NB4 (cell line): Measurements from ENCODE around the gene TMEM231.

ENCODE experiments used
- MYC ChIP-seq: IDR thresholded peaks from 2 replicates; pipeline ENCODE4 v1.6.1; 2011; ENCODE audit warnings: low read depth, low read length
- POLR2A ChIP-seq: IDR thresholded peaks from 2 replicates; pipeline ENCODE4 v1.6.1; 2011; ENCODE audit warnings: mild to moderate bottlenecking; ENCODE audit not compliant: insufficient read length; ENCODE audit errors: extremely low read depth
- TF ChIP-seq, protein P1 (sequence below): IDR thresholded peaks from one replicate; pipeline ENCODE4 v1.5.1; 2012; ENCODE audit warnings: low read depth, low read length
- TF ChIP-seq, protein P2 (sequence below): IDR thresholded peaks from 2 replicates; pipeline ENCODE4 v1.6.1; 2011; ENCODE audit warnings: low read depth, low read length

DNA sequence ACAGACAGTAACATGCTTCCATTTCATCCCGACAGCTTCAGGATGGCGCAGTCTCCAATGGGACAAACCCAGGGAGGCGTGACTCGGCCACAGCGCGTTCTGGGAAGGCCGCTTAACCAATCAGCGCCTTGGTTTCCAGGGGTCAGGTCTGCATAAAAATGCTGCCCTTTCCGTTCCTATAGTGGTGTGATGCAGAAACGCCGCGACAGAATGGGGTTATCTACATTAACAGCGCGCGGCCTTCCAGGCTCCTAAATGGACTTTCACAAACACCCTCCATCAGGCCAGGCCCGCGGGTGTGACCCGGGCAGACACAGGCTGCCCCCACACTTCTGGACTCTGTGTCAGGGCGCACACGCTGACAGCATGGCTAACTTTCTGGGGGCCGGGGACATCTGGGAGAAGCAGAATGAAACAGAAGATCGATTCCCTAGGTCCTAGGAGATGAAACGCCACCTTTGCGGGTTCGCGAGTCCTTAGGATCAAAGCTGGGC lies 792 bp downstream of the TMEM231 start:
- TF ChIP-seq POLR2A, result peak; percentile 38
- TF ChIP-seq, protein P1, sequence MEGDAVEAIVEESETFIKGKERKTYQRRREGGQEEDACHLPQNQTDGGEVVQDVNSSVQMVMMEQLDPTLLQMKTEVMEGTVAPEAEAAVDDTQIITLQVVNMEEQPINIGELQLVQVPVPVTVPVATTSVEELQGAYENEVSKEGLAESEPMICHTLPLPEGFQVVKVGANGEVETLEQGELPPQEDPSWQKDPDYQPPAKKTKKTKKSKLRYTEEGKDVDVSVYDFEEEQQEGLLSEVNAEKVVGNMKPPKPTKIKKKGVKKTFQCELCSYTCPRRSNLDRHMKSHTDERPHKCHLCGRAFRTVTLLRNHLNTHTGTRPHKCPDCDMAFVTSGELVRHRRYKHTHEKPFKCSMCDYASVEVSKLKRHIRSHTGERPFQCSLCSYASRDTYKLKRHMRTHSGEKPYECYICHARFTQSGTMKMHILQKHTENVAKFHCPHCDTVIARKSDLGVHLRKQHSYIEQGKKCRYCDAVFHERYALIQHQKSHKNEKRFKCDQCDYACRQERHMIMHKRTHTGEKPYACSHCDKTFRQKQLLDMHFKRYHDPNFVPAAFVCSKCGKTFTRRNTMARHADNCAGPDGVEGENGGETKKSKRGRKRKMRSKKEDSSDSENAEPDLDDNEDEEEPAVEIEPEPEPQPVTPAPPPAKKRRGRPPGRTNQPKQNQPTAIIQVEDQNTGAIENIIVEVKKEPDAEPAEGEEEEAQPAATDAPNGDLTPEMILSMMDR, result no peak
- TF ChIP-seq, protein P2, sequence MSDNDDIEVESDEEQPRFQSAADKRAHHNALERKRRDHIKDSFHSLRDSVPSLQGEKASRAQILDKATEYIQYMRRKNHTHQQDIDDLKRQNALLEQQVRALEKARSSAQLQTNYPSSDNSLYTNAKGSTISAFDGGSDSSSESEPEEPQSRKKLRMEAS, result peak; percentile 32; the same call in 1 of the 2 replicates
- peak; percentile 41; the same call in 1 of the 2 replicates for TF ChIP-seq MYC
